ENCODE data around the gene RGL1.
A peak's percentile ranks its signal among the peaks of the same experiment; 100 is the strongest.

The RGL1 gene

DNA sequence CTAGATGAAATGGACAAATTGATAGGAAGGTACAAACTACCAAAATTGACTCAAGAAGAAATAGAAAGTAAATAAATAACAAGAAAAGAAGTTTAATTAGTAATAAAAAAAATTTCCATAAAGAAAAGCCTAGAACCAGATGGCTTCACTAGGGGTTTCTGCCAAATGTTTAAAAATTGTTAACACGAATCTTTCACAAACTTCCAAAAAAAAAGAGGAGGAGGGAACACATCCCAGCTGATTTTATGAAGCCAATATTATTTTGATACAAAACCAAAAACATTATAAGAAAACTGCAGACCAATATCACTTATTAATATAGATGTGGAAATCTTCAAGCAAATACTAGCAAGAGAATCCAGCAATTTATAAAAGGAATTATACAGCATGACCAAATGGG lies 143.1 kb downstream of the RGL1 start:
- no peak for FAIRE-seq
- DNase-seq (ENCODE audit: insufficient read length, low spot score): no peak
- no peak for TF ChIP-seq CTCF (IDR thresholded peaks at IDR 0.05; ENCODE audit: insufficient read depth, missing control alignments)

DNA sequence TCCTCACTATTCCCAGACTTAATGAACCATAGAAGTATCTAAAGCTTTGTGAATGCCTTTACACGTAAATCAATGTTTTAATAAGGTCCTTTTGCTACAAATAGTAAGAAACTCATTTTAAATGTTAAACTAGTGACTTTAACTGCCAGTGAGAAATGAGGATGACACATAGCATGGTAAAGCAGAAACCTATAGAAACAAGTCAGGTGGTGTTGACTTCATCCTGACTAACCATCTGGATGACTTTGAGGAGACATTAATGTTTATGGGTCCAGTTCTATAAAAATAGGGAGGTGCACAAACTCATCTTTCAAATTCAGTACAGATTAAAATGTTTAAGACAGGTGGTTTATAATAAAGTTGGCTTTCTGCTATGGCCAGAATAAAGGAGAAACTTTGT lies 147.2 kb downstream of the RGL1 start:
- no peak for TF ChIP-seq CTCF (IDR thresholded peaks at IDR 0.05; ENCODE audit: insufficient read depth, missing control alignments)
- FAIRE-seq (peak; percentile 75), DNase-seq (ENCODE audit: insufficient read length, low spot score) (no peak)

DNA sequence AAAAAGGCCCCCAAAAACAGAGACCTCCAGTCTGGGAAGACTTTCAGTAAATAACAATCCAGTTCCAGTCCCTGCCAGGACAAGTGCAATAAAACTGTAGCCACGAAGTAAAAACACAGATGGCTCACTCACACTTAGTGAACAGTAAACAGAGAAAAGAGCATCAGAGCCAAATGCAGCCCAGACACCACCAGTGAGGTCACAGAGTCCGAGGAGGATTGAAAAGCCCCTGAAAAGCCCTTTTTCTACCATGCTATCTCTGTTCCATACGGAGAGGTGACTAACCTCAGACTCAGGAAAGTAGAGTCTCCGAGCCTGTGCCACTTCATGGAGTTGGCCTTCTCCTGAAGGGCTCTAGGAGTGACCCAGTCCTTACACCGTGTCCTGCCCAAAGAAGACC lies 148.1 kb downstream of the RGL1 start:
- no peak for DNase-seq (ENCODE audit: insufficient read length, low spot score)

DNA sequence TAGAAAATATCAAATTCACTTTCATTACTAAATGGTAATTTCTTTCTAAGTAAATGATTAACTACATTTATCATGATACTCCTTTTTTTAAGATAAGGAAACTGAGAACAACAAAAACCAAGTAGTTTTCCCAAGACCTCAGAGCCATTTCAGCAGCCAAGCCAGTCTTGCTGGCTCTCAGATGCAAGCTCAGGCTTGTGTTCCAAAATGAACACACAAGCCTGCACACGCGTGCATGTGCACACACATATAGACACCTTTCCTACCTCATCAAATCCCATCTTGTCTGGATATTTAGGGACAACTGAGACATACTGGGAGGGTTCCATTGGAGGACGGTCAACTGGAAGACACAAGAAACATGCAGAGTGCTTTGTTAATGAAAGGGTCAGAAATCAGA lies 149.6 kb downstream of the RGL1 start:
- DNase-seq (ENCODE audit: insufficient read length, low spot score) (no peak), FAIRE-seq (no peak)
- TF ChIP-seq CTCF (IDR thresholded peaks at IDR 0.05; ENCODE audit: insufficient read depth, missing control alignments): no peak

More for the DNA sequence above, 148.1 kb downstream of the RGL1 start:
- TF ChIP-seq CTCF (IDR thresholded peaks at IDR 0.05; ENCODE audit: insufficient read depth, missing control alignments): no peak
- no peak for FAIRE-seq

DNA sequence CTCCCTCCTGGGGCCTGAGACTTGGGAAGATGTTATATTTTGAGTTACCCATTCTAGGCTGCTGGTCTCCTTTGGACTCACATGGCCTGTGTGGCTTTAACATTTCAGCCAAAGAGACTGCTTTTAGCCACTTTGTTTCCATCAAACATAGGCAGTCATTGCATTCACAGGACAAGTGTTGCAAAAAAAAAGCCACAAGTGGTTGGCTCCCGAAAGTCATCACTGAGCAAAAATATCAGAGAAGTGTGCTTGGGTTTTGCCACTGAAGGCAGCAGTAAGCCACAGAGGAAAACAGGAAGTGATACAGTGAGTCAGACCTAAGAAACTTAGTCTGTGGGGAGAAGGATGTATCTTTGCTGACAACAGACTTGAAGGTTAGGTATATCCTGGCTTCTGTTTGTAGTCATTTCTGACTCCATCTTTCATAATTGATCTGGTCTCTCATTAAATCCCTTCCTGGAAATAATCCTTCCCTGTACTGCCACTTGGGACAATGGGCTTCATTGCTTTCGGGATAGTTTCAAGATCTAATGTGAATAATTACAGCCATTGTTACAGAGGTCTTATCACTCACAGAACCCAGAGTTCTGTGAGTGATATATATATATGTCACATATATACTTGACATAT lies 151.8 kb downstream of the RGL1 start:
- no peak for TF ChIP-seq CTCF (IDR thresholded peaks at IDR 0.05; ENCODE audit: insufficient read depth, missing control alignments)
- no peak for DNase-seq (ENCODE audit: insufficient read length, low spot score)
- FAIRE-seq: no peak

DNA sequence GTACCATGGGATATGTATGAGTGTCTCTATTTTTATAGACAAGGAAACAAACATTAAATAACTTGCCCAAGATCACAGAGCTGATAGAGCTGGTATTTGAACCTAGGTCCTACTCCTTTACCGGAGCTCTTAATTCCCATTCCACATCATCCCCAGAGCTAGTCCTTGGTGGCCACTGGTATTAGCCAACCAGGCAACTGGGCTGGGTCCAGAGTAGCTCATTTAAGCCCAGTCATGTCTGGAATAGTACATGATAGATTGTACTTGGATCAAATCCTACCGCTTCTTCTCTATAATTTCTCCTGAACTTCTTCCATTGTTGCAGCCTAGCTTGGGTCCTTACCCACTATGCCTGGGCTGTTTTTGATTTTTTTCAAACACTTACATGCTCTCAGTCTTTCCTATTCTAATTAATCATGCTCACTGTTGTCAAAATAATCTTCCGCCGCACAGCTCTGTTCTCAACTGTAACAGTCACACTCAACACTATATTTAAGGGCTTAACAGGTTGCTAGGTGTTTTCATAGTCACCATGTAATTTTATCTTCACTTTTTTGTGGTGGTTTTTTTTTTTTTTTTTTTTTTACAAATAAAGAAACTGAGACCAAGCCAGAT lies 152.4 kb downstream of the RGL1 start:
- DNase-seq (ENCODE audit: insufficient read length, low spot score) (no peak), FAIRE-seq (no peak)
- no peak for TF ChIP-seq CTCF (IDR thresholded peaks at IDR 0.05; ENCODE audit: insufficient read depth, missing control alignments)

GRCh38 chr1:183958958-183959357 lies 154.0 kb downstream of the RGL1 start:
- FAIRE-seq (no peak), DNase-seq (ENCODE audit: insufficient read length, low spot score) (no peak)
- no peak for TF ChIP-seq CTCF (IDR thresholded peaks at IDR 0.05; ENCODE audit: insufficient read depth, missing control alignments)
